OCI-LY7 (cell line): ENCODE data around the gene PRKG1. TPM values are rescaled to one million over a fixed set of nuclear protein-coding genes. Genes with fewer than 3 reads are reported as not detected.

Source experiments
- BruUV-seq: library from RNA; stranded (reverse); fragments of 400-500 nt; replicated peaks from 2 replicates; lab custom pipeline; 2021; lab: Mats Ljungman, UMichigan
- CTCF ChIA-PET: fragments of 300-600 bp; sonication (Branson Sonifier 250); formaldehyde crosslinking; loops from one replicate; lab custom pipeline; 2022; ENCODE audit warnings: antibody characterized with exemption; ENCODE audit not compliant: unreplicated experiment; lab: Charles Lee
- POLR2A ChIA-PET: fragments of 300-600 bp; sonication (Branson Sonifier 250); formaldehyde crosslinking; loops from one replicate; lab custom pipeline; 2022; ENCODE audit warnings: antibody characterized with exemption; lab: Charles Lee
- DNase-seq: peaks from one replicate; pipeline ENCODE4 v3.0.0-alpha.2; 2015; ENCODE audit warnings: low spot score
- H2AFZ ChIP-seq: fragments of 200-600 bp; sonication (generic), shearing (Covaris generic); 2 replicates; pipeline ENCODE4 v1.6.1; 2014; ENCODE audit warnings: mild to moderate bottlenecking, antibody characterized with exemption, low read length, moderate library complexity
- H3K27ac ChIP-seq: fragments of 200-600 bp; sonication (generic); 2 replicates; pipeline ENCODE4 v1.5.1; 2014; ENCODE audit warnings: mixed run types, low read depth, mild to moderate bottlenecking, moderate library complexity, low read length, inconsistent platforms; ENCODE audit not compliant: poor library complexity, severe bottlenecking
- H3K36me3 ChIP-seq: fragments of 200-600 bp; sonication (generic); 2 replicates; pipeline ENCODE4 v1.6.1; 2014; ENCODE audit warnings: mild to moderate bottlenecking, antibody characterized with exemption, low read length, moderate library complexity, mixed read lengths; ENCODE audit not compliant: insufficient read depth
- H3K4me1 ChIP-seq: fragments of 200-600 bp; sonication (generic); 2 replicates; pipeline ENCODE4 v1.5.1; 2014; ENCODE audit warnings: mild to moderate bottlenecking, low read length; ENCODE audit not compliant: insufficient read depth, poor library complexity, severe bottlenecking
- H3K4me2 ChIP-seq: fragments of 200-600 bp; sonication (generic); 2 replicates; pipeline ENCODE4 v1.6.1; 2014; ENCODE audit warnings: mild to moderate bottlenecking, low read length
- H3K4me3 ChIP-seq: fragments of 200-600 bp; sonication (generic); 2 replicates; pipeline ENCODE4 v1.5.1; 2014; ENCODE audit warnings: mild to moderate bottlenecking, low read depth, low read length; ENCODE audit not compliant: poor library complexity, severe bottlenecking
- H3K79me2 ChIP-seq: fragments of 200-600 bp; sonication (generic); 2 replicates; pipeline ENCODE4 v1.6.1; 2016; ENCODE audit warnings: low read depth, mild to moderate bottlenecking, low read length, moderate library complexity, mixed read lengths; ENCODE audit not compliant: insufficient read depth
- H3K9me2 ChIP-seq: fragments of 200-600 bp; sonication (generic); 2 replicates; pipeline ENCODE4 v1.6.1; 2016; ENCODE audit warnings: mild to moderate bottlenecking, low read length, mixed read lengths; ENCODE audit not compliant: insufficient read depth
- H3K9me3 ChIP-seq: fragments of 200-600 bp; sonication (generic); 2 replicates; pipeline ENCODE4 v1.6.1; 2014; ENCODE audit warnings: mild to moderate bottlenecking, mixed run types, low read length, mixed read lengths
- H4K20me1 ChIP-seq: fragments of 200-600 bp; sonication (generic); 2 replicates; pipeline ENCODE4 v1.6.1; 2014; ENCODE audit warnings: mild to moderate bottlenecking, antibody characterized with exemption, low read length, moderate library complexity, mixed read lengths; ENCODE audit not compliant: insufficient read depth
- EZH2phosphoT487 ChIP-seq: fragments of 200-600 bp; sonication (generic); IDR thresholded peaks from 2 replicates; pipeline ENCODE4 v1.6.1; 2018; ENCODE audit warnings: low read depth, borderline replicate concordance, mild to moderate bottlenecking, mixed run types, antibody characterized with exemption, low read length, moderate library complexity, mixed read lengths
- intact Hi-C: fragments of 100-400 bp; cut with micrococcal nuclease; formaldehyde crosslinking; loops from one replicate; pipeline ENCODE4 v1.10.0; 2022; ENCODE audit not compliant: unreplicated experiment
- total RNA-seq, 2 experiments: library from RNA; depleted of rRNA in 1 of 2; stranded (reverse); fragments of >200 nt in 1 of 2; shearing (Covaris generic) in 1 of 2; gene quantifications; 2 replicates each; pipeline ENCODE4 v1.2.3, GENCODE V29; 2014 to 2022
- TF ChIP-seq, protein P1 (sequence below): fragments of 200-600 bp; sonication (generic); conservative IDR thresholded peaks from 2 replicates; pipeline ENCODE4 v1.5.1; 2014; ENCODE audit warnings: mild to moderate bottlenecking, antibody characterized with exemption, low read length, moderate library complexity, mixed read lengths

Gene PRKG1
- total RNA-seq, 2 experiments from 2014 or later = not detected

DNA sequence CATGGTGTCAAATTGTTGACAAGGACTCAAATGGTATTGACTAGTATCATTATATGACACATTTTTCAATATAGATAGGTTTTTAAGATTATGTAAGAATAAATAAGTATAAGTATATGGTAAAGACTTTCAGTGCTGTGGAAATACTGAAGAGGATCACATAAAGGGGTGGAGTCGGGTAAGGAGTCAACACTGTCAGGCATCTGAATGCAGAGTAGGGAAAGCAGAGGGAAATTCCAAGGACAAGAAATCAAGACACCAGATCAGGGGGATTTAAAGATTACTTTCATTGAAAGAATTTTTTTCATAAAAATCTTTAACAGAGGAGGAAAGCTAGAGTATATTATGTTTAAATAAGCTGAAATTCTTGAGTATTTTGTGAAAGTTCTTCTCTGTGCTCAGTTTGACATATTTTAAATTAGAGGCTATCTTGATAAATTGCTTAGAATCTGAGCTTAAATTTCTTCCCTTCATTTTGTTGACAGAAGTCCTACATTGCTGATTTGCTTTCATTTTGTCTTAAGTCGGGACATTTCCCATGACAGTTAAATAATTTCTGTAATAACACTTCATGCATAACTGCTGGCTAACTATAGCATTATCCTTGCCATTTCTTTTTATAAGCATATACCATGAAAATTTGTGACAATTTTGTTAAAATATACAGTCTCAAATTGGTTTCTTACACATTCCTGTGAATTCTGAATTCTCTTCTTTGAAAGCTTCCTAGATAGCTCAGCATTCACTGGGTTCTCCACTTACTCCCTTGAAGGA, 244.3 kb downstream of the PRKG1 start:
- Histone ChIP-seq H3K4me1 (no peaks in the 10 kb centered on the region), H3K4me3 (no peak overlapping the region), H3K4me2 (no peak overlapping the region), H3K79me2 (no peaks in the 10 kb centered on the region), H3K27ac (no peak overlapping the region), H4K20me1 (no peaks in the 10 kb centered on the region), H3K9me2 (no peaks in the 10 kb centered on the region), H2AFZ (no peak overlapping the region), H3K9me3 (no peaks in the 10 kb centered on the region), H3K36me3 (no peaks in the 10 kb centered on the region)
- no peak for DNase-seq
- ChIA-PET POLR2A (no interaction called here), CTCF (no interaction called here)
- intact Hi-C loops = no loop called here
- no peak for TF ChIP-seq EZH2phosphoT487
- BruUV-seq = no TSS peak

DNA sequence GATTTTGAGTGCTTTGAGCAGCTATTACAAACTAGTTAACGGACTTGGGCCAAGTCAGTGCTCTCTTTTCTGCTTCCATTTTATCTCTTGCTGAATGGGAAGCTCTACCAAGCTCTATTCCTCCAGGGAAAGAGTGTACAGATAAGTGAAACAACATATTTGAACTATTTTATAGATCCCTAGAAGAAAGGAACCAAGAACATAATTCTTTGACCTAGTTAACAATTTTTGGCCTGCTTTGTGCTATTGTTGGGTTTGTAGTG, 244.8 kb downstream of the PRKG1 start:
- no peak overlapping the region for H3K27ac ChIP-seq
- TF ChIP-seq EZH2phosphoT487 = no peak
- TF ChIP-seq, protein P1, sequence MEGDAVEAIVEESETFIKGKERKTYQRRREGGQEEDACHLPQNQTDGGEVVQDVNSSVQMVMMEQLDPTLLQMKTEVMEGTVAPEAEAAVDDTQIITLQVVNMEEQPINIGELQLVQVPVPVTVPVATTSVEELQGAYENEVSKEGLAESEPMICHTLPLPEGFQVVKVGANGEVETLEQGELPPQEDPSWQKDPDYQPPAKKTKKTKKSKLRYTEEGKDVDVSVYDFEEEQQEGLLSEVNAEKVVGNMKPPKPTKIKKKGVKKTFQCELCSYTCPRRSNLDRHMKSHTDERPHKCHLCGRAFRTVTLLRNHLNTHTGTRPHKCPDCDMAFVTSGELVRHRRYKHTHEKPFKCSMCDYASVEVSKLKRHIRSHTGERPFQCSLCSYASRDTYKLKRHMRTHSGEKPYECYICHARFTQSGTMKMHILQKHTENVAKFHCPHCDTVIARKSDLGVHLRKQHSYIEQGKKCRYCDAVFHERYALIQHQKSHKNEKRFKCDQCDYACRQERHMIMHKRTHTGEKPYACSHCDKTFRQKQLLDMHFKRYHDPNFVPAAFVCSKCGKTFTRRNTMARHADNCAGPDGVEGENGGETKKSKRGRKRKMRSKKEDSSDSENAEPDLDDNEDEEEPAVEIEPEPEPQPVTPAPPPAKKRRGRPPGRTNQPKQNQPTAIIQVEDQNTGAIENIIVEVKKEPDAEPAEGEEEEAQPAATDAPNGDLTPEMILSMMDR = no peak
- H2AFZ ChIP-seq = no peak overlapping the region
- no peaks in the 10 kb centered on the region for H3K4me1 ChIP-seq
- intact Hi-C loops = no loop called here
- no TSS peak for BruUV-seq
- no peaks in the 10 kb centered on the region for H3K9me2 ChIP-seq
- POLR2A ChIA-PET = no interaction called here
- no peak overlapping the region for H3K4me3 ChIP-seq
- H3K36me3 ChIP-seq = no peaks in the 10 kb centered on the region
- no peak for DNase-seq
- CTCF ChIA-PET = no interaction called here
- no peaks in the 10 kb centered on the region for H4K20me1 ChIP-seq
- H3K9me3 ChIP-seq = no peaks in the 10 kb centered on the region
- H3K4me2 ChIP-seq = no peak overlapping the region
- H3K79me2 ChIP-seq = no peaks in the 10 kb centered on the region

DNA sequence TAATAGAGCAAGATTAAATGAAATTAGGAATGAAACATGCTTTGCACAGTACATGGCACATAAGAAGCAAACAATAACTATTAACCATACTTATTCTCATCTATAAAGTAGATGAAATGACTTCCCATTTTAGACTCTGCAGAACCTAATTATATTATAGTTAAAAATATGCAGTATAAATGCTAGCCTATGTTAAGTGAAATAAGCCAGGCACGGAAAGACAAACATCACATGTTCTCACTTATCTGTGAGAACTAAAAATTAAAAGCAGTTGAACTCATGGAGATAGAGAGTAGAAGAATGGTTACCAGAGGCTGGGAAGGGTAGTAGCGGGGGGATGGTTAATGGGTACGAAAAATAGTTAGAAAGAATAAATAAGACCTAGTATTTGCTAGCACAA, 247.0 kb downstream of the PRKG1 start:
- H2AFZ ChIP-seq = no peak overlapping the region
- H3K36me3 ChIP-seq = no peaks in the 10 kb centered on the region
- H3K9me2 ChIP-seq = no peaks in the 10 kb centered on the region
- H3K27ac ChIP-seq = no peak overlapping the region
- no TSS peak for BruUV-seq
- no peak overlapping the region for H3K4me2 ChIP-seq
- CTCF ChIA-PET = no interaction called here
- POLR2A ChIA-PET = no interaction called here
- H3K4me3 ChIP-seq = no peak overlapping the region
- no peaks in the 10 kb centered on the region for H3K79me2 ChIP-seq
- H4K20me1 ChIP-seq = no peaks in the 10 kb centered on the region
- H3K4me1 ChIP-seq = no peaks in the 10 kb centered on the region
- no peaks in the 10 kb centered on the region for H3K9me3 ChIP-seq
- TF ChIP-seq EZH2phosphoT487 = no peak
- TF ChIP-seq, protein P1 = no peak
- intact Hi-C loops = no loop called here
- no peak for DNase-seq
